ENCODE data around the gene CSRP1.

- TF ChIP-seq CTCF (IDR thresholded peaks at IDR 0.05; ENCODE audit: insufficient read depth, low read length) (no peak), REST (IDR thresholded peaks at IDR 0.05; ENCODE audit: insufficient replicate concordance, low read depth) (no peak)
These were observed 34.2 kb upstream of the CSRP1 start for GRCh38 chr1:201540846-201541735.

All from HL-60 (cell line).